GM18868 (cell line): Measurements from ENCODE around the gene CAGE1.
"Not testable (repeated sequence)": the region's sequence is repeated elsewhere in the genome, so short reads cannot be mapped to it uniquely, and the experiment has no call there.

ENCODE experiments used
- ATAC-seq: cut with Tn5 transposase; IDR thresholded peaks from one replicate; pipeline ENCODE4 v1.9.1; 2021; ENCODE audit warnings: mild to moderate bottlenecking, moderate library complexity; ENCODE audit not compliant: unreplicated experiment

Gene CAGE1

DNA sequence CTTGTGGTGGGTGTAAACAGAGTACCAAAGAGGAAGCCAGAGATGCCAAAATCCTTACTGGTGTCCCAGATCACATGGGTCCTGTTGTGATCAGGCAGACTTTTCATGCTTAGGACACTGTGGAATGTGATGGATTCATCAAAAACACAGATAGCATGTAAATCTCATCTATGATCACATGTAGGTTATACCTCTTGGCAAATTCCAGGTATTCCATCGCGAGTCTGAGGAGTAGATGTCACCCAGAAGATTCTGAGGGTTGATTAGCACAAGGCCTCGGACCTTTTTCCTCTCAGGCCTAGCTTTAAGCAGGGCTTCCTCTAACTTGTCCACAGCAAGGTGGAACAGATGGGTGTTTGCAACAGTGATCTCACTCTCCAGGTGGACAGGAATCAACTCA lies 48.3 kb downstream of the CAGE1 start:
- ATAC-seq = no peak

DNA sequence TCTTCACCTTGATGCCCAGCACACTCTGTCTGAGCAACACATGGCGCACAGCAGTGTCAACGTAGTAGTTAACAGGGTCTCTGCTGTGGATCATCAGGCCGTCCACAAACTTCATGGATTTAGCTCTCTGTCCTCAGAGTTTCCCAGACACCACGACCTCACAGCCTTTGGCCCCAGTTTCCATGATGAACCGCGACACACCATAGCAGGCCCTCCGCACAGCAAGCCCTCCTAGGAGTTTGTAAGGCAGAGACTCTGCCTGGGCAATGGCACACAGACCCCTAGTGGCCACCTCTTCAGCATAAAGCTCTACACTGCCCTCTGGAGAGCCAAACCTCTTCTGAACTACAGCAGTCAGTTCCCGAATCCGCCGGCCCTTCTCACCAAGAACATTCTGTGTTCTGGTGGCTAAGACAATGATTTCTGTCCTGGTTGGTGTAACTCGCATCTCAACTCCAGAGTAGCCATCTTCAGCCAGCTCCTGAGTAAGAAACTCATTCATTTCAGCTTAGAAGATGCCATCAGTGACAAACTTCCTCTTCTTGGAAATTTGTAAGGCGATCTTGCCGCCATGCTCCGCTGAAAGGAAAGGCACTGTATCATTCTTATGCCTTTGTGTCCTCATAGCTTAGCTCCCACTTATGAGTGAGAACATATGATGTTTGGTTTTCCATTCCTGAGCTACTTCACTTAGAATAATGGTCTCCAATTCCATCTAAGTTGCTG lies 50.4 kb downstream of the CAGE1 start:
- peak; percentile 54 for ATAC-seq

DNA sequence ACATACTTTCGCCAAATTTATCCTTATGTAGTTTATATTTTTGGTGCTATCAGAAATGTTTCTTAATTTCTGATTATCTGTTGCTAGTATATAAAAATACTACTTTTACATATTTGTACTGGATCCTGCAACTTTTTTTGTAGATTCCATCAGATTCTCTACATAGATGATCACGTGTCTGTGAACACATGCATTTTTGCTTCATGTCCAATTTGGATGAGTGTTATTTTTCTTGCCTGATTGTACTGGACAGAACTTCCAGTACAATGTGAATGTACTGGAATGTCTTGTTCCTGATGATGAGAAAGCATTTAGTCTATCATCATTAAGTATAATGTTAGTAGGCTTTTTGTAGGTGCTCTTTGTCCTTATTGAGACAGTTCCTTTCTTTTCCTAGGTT lies 51.5 kb downstream of the CAGE1 start:
- no peak for ATAC-seq

DNA sequence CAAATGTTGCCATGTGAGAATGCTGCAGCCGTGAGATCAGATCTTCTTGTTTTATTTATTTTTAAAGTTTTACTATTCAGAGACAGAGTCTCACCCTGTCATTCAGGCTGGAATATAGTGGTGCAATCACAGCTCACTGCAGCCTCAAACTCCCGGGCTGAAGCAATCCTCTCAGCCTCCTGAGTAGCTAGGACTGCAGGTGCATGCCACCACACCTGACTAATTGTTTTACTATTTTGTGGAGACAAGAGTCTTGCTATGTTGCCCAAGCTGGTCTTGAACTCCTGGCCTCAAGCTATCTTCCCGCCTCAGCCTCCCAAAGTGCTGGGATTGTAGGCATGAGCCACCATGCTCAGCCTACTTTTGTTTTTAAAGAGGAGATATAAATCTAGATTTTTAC lies 54.0 kb downstream of the CAGE1 start:
- no peak for ATAC-seq

DNA sequence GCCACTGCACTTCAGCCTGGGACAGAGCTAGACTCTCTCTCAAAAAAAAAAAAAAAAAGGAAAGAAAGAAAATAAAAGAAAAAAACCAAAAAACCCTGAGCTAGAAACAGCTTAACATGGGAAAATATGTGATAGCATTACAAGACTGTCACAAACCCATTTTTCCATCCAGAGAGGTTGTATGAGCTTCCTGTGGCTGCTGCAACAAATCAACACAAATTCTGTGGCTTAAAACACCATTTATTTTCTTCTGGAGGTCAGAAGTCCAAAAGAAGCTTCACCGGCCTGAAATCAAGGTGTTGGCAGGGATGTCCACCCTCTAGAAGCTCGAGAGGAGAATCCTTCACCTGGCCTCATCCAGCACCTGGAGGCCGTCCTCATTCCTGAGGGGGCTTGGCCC lies 54.9 kb downstream of the CAGE1 start:
- ATAC-seq = no peak

DNA sequence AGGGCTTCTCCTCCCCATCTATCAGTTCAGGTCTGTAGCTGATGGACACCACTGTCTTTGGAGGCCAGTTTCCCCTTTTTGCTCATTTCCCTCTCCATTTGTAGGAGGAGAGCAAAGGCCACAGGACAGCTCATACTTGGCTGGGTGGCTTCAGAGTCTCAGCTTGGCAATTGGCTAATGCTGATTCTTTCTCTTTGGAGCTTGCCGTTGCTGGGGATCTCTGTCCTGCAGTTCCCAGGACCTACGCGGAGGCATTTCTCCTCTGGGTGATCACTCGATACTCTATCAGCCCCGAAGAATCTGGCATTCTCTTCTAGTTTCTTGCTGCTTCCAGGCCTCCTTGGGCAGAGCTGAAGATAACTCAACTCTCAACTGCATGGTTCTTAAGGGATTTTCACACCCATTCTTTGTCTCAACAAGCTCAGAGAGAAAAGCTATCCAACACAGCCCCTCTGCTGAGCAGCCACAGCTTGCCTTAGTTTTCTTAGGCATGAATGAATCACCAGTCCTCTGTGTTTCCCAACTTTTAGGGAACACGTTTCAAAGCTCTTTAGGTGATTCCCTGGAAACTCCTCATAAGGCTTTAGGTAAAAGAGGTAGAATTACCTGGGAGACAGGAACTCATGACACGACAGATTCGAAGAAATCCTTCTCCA lies 57.3 kb downstream of the CAGE1 start:
- ATAC-seq = no peak

DNA sequence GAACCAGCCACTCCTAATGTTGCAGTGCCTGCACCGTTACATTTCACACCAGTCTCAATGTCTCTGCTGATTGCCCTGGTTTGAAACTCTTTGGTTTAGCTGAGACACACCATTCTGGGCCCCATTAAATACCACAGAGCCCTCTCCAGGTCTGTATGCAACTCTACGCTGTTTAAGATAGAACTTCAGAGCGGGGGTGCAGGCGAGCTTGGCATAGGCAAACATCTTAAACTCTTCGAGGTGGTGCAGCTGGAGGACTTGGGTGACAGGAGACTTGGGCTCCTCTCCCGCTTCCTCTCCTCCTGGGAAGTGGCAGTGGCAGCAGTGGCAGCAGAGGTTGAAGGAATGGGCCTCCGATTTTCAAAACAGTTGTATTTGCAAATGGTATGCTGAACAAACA lies 58.1 kb downstream of the CAGE1 start:
- no peak for ATAC-seq

DNA sequence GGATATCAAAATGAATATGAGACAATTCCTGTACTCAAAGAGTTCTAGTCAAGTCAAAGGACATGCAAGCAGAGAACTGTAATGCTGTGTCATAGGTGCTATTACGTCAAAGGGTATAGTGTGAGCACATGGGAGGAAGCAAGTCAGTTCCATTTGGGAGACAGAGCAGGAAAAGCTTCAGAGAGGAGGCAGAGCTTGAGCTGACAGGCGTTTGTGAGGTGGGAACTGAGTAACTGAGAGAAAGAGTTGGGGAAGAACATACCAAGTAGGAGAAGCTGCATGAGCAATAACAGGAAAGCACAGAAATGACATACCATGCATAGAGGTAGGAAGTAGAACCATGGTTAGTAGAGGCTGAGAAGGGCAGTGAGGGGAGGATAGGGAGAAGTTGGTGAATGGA lies 61.3 kb downstream of the CAGE1 start:
- ATAC-seq = peak; percentile 53

DNA sequence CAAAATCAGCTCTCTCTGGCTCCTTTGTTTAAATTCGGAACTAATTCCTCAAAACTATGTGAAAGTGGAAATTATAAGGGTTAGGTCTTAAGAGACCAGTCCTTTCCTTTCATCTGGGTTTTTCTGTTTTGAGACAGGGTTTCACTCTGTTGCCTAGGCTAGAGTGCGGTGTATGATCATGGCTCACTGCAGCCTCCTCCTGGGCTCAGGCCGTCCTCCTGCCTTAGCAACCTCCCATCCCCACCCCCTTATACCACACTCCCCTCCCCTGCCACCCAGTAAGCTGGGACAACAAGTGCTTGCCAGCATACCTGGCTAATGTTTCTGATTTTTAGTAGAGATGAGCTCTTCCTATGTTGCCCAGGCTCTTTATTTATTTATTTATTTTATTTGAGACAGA lies 63.8 kb downstream of the CAGE1 start:
- no peak for ATAC-seq

DNA sequence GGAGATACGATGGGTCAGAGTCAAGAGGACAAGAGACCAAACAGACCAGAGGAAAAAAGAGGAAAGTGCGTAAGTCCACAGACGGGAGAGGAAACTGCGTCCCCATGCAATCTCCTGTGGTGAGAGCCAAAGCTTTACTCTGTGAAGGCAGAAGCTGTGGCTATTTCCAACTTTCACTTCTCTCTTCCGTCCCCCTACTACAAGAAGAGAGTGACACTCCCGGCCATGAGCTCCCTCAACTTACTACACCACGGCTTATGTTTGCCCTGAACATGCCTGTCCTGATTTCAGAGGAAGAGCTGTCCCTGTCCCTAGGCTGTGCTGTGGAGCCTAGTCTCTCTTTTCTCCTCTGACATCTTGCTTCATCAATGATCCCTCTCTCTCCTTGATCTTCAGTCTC lies 65.0 kb downstream of the CAGE1 start:
- peak; percentile 75 for ATAC-seq

DNA sequence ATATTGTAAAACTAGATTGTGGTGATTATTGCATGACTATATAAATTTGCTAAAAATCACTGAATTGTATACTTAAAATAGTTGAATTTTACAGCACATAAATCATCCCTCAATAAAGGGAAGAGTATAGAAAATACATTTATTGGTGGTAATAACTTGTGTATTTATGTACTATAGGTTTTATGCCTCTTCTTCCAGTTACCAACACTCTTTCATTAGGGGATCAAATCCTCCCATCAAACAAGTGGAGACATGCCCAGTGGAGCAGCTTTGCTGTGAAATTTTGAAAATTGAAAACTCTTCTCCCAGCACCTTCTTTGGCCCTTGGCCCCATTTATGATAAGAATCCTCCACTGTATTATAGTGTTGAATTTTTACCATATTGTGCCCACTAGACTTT lies 66.5 kb downstream of the CAGE1 start:
- no peak for ATAC-seq

DNA sequence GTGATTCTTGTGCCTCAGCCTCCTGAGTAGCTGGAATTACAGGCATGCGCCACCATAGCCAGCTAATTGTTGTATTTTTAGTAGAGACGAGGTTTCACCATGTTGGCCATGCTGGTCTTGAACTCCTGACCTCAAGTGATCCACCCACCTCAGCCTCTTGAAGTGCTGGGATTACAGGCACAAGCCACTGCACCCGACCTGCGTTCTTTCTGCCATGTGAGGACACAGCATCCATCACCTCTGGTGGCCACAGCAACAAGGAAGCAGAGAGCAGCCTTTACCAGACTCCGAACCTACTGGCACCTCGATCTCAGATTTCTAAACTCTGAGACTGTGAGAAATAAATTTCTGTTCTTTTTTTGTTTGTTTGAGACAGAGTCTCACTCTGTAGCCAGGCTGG lies 67.7 kb downstream of the CAGE1 start:
- ATAC-seq = not testable (repeated sequence)

DNA sequence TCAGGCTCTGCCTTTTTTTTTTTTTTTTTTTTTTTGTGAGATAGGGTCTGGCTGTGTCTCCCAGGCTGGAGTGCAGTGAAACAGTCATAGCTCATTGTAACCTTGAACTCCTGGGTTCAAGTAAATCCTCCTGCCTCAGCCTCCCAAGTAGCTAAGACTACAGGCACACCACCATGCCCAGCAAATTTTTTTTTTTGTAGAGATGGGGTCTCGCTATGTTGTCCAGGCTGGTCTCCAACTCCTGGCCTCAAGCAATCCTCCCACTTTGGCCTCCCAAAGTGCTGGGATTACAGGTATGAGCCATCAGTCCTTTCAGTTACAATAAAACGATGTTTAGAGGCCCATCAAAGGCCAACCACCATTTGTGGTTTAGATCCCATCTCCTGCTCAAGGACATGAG lies 70.1 kb downstream of the CAGE1 start:
- not testable (repeated sequence) for ATAC-seq

DNA sequence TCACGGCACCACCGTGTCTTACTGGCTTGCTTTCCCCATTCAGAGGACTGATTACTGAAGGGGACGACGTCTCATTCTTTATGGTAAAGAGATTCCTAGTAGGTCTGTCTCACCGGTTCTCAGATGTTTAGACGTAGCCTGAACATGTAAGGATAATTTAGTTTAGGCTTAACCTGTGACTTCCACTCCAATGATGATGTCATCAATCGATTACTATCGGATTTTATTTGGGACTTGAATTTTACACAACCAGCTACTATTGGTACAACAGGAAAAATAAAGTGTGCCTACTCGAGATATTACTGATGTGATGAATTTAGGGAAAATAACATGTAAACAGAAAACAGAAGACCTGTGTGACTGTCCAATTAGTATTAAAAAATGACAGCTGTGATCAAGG lies 72.0 kb downstream of the CAGE1 start:
- no peak for ATAC-seq

DNA sequence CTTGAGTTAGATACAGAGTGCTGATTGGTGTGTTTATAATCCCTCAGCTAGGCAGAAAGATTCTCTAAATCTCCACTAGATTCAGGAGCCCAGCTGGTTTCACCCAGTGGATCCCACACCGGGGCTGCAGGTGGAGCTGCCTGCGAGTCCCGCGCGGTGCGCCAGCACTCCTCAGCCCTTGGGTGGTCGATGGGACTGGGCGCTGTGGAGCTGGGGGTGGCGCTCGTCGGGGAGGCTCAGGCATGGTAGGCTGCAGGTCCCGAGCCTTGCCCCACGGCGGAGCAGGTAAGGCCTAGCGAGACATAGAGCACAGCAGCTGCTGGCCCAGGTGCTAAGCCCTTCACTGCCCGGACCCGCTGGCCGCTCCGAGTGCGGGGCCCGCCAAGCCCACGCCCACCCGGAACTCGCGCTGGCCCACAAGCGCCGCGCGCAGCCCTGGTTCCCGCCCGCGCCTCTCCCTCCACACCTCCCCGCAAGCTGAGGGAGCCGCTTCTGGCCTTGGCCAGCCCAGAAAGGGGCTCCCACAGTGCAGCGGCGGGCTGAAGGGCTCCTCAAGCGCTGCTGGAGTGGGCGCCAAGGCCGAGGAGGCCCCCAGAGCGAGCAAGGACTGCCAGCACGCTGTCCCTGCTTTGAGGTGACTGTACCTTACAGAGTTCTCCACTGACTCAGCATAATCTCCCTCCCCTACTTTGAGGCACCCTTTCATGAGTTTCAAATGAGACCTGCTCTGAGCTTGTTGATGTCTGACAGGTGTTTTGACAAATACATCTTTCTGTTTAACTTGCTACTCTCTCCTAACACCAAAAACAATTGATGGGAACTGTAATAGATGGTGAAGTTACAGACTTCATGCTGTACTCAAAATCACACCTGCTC lies 72.6 kb downstream of the CAGE1 start:
- no peak for ATAC-seq

DNA sequence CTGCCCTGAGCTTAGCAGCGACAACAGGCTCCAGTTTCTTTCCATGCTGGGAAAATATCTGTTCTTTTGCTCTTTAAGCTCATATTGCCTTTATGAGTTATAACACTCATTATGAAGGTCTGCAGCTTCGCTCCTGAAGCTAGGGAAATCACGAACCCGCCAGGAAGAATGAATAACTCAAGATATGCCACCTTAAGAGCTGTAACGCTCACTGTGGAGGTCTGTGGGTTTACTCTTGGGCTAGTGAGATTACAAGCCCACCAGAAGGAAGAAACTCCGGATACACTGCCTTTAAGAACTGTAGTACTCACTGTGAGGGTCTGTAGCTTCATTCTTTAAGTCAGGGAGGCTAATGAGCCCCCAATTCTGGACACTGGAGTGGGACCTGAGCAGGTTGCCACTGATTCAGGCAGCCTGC lies 73.6 kb downstream of the CAGE1 start:
- no peak for ATAC-seq

DNA sequence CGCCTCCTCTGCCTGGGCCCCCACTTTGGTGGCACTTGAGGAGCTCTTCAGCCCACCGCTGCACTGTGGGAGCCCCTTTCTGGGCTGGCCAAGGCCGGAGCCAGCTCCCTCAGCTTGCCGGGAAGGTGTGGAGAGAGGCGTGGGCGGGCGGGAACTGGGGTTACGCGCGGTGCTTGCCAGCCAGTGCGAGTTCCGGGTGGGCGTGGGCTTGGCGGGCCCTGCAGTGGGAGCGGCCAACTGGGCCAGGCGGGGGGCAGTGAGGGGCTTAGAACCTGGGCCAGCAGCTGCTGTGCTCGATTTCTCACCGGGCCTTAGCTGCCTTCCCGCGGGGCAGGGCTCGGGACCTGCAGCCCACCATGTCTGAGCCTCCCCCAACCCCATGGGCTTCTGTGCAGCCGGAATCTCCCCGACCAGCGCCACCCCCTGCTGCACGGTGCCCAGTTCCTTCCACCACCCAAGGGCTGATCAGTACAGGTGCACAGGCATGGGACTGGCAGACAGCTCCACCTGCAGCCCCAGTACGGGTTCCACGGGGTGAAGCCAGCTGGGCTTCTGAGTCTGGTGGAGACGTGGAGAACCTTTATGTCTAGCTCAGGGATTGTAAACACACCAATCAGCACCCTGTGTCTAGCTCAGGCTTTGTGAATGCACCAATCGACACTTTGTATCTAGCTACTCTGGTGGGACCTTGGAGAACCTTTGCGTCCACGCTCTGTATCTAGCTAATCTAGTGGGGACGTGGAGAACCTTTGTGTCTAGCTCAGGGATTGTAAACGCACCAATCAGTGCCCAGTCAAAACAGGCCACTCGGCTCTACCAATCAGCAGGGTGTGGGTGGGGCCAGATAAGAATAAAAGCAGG lies 74.2 kb downstream of the CAGE1 start:
- not testable (repeated sequence) for ATAC-seq

DNA sequence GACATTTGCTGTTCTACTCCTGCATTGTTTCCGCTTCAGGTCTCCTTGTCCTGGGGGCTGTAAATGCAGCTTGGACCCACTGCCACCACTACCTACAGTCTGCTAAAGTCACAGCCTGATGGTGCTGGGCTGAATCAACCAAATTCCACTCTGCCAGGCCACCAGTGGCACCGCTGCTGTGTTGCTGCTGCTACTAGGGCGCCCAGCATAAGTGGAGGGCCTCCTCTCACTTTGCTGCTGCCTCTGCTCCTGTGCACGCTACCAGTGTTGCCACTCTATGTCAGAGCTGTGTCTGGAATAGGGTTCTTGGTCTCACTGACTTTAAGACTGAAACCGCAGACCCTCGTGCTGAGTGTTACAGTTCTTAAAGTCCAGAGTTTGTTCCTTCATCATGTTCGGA lies 75.1 kb downstream of the CAGE1 start:
- no peak for ATAC-seq

DNA sequence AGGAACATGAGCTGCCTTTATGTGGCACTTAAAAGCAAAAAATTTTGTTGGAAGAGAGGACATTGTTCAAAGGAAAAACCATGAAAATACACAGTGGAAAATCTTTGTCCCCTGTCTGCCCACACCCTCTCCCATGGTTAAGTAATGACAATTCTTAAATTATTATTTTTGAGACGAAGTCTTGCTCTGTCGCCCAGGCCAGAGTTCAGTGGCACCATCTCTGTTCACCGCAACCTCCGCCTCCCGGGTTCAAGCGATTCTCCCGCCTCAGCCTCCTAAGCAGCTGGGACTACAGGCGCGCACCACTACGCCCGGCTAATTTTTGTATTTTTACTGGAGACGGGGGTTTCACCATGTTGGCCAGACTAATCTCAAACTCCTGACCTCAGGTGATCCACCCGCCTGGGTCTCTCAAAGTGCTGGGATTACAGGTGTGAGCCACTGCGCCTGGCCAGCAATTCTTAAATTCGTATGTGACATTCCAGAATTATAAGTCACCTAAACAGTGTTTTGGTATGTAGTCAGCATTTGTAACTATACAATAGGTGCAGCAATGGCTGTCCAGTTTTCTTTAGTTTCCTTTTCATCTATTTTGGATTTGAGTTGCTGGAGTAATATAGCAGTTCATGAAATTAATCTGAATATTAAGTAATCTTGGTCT lies 75.9 kb downstream of the CAGE1 start:
- no peak for ATAC-seq
